GM12878 (cell line): ENCODE measurements around the gene SYNGR2. TPM values are rescaled to one million over a fixed set of nuclear protein-coding genes. Genes with fewer than 3 reads are reported as not detected.

Experiments used
- ATAC-seq: fragments of 200-7000 bp; cut with Tn5 transposase; 3 replicates; pipeline ENCODE4 v1.9.1; 2020; ENCODE audit warnings: mild to moderate bottlenecking, moderate library complexity
- BruUV-seq: library from RNA; stranded (reverse); fragments of 400-500 nt; replicated peaks from 2 replicates; lab custom pipeline; 2021; lab: Mats Ljungman, UMichigan
- CTCF ChIA-PET: fragments of 300-600 bp; sonication (Branson Sonifier 250); formaldehyde crosslinking; extraction: SDS; loops from one replicate; lab custom pipeline; 2021; ENCODE audit warnings: inconsistent platforms; lab: Yijun Ruan, JAX
- POLR2A ChIA-PET: fragments of 350-600 bp; formaldehyde crosslinking; extraction: SDS; loops from one replicate; lab custom pipeline; 2021; ENCODE audit warnings: inconsistent platforms; lab: Charles Lee
- RAD21 ChIA-PET: fragments of 300-600 bp; sonication (Branson Sonifier 250); formaldehyde crosslinking; loops from one replicate; lab custom pipeline; 2023; ENCODE audit warnings: antibody characterized with exemption; ENCODE audit not compliant: unreplicated experiment; lab: Charles Lee
- SMC1A ChIA-PET: fragments of 300-600 bp; sonication (Branson Sonifier 250); formaldehyde crosslinking; loops from one replicate; lab custom pipeline; 2023; ENCODE audit not compliant: unreplicated experiment, uncharacterized antibody; lab: Charles Lee
- DNase-seq: peaks from one replicate; pipeline ENCODE4 v3.0.0-alpha.2; 2011; ENCODE audit warnings: low read depth, low spot score
- FAIRE-seq: peaks from 3 replicates; lab custom pipeline; 2011; peaks lifted over from hg19 to GRCh38; lab: Jason Lieb, UNC
- H2AFZ ChIP-seq: 2 replicates; pipeline ENCODE4 v1.6.0; 2011; ENCODE audit warnings: low read depth, low read length, control low read depth; ENCODE audit not compliant: control insufficient read depth
- H3K27ac ChIP-seq: 2 replicates; pipeline ENCODE4 v1.5.1; 2011; ENCODE audit warnings: control low read depth; ENCODE audit not compliant: control insufficient read depth, insufficient read depth
- H3K27me3 ChIP-seq, 2 experiments: replicated peaks in 1 of 2; 2 replicates each; pipeline versions ENCODE4 v1.6.0 to v1.6.1; 2011; ENCODE audit warnings: low read length in 1 of 2; ENCODE audit not compliant: control insufficient read depth in 2 of 2, insufficient read depth in 2 of 2
- H3K36me3 ChIP-seq, 2 experiments: 2 replicates each; pipeline ENCODE4 v1.5.1; 2011; ENCODE audit warnings: low read length in 1 of 2; ENCODE audit not compliant: control insufficient read depth in 2 of 2, insufficient read depth in 2 of 2
- H3K4me1 ChIP-seq: 2 replicates; pipeline ENCODE4 v1.6.1; 2011; ENCODE audit warnings: mild to moderate bottlenecking, low read length, moderate library complexity, mixed read lengths; ENCODE audit not compliant: control insufficient read depth, insufficient read depth
- H3K4me2 ChIP-seq: 2 replicates; pipeline ENCODE4 v1.6.0; 2011; ENCODE audit warnings: control low read depth; ENCODE audit not compliant: control insufficient read depth, insufficient read depth
- H3K4me3 ChIP-seq: fragments of 200-600 bp; sonication (generic); 2 replicates; pipeline ENCODE4 v1.5.1; 2016
- H3K79me2 ChIP-seq: 2 replicates; pipeline ENCODE4 v1.6.0; 2011; ENCODE audit warnings: low read length; ENCODE audit not compliant: control insufficient read depth, insufficient read depth
- H3K9ac ChIP-seq: 2 replicates; pipeline ENCODE4 v1.8.0; 2011; ENCODE audit warnings: low read length, control low read depth, mixed read lengths; ENCODE audit not compliant: control insufficient read depth, insufficient read depth
- H3K9me3 ChIP-seq: replicated peaks from 3 replicates; pipeline ENCODE4 v1.5.1; 2011; ENCODE audit warnings: mild to moderate bottlenecking, low read length; ENCODE audit not compliant: control insufficient read depth, insufficient read depth
- H4K20me1 ChIP-seq: 2 replicates; pipeline ENCODE4 v1.6.0; 2011; ENCODE audit not compliant: control insufficient read depth, insufficient read depth
- ATF7 ChIP-seq: fragments of 450-650 bp; IDR thresholded peaks from 2 replicates; pipeline ENCODE4 v1.6.1; 2016; ENCODE audit warnings: low read depth, mild to moderate bottlenecking
- CHD2 ChIP-seq: IDR thresholded peaks from 2 replicates; pipeline ENCODE4 v1.6.1; 2011; ENCODE audit warnings: low read depth, low read length, improper control_type of control experiment, borderline replicate concordance
- CREB1 ChIP-seq: IDR thresholded peaks from 2 replicates; pipeline ENCODE4 v1.6.1; 2012; ENCODE audit warnings: low read depth, mild to moderate bottlenecking, inconsistent platforms
- POLR2A ChIP-seq: IDR thresholded peaks from 2 replicates; pipeline ENCODE4 v1.6.1; 2011; ENCODE audit warnings: low read depth, mild to moderate bottlenecking, low read length
- POLR2AphosphoS2 ChIP-seq: IDR thresholded peaks from 2 replicates; pipeline ENCODE4 v1.6.1; 2011; ENCODE audit warnings: low read depth, mild to moderate bottlenecking, low read length, improper control_type of control experiment, moderate library complexity
- ZBED1 ChIP-seq: IDR thresholded peaks from 2 replicates; pipeline ENCODE4 v1.6.1; 2016; ENCODE audit warnings: borderline replicate concordance
- ZNF622 ChIP-seq: fragments of 450-650 bp; IDR thresholded peaks from 2 replicates; pipeline ENCODE4 v1.6.1; 2017; ENCODE audit warnings: mild to moderate bottlenecking, inconsistent platforms
- WGBS: methylation state at CpG from one replicate; pipeline ENCODE4 v1.1.6; 2016; ENCODE audit warnings: low lambda C conversion rate; ENCODE audit not compliant: insufficient replicate concordance, insufficient coverage; ENCODE audit errors: missing lambda C conversion rate; 5-methylcytosine and 5-hydroxymethylcytosine counted together
- in situ Hi-C: fragments of 300-500 bp; cut with MboI; formaldehyde crosslinking; loops from 9 replicates; pipeline ENCODE4 v1.14.3; 2018; ENCODE audit warnings: mixed read lengths
- intact Hi-C: fragments of 100-400 bp; cut with micrococcal nuclease; formaldehyde crosslinking; loops from one replicate; pipeline ENCODE4 v1.14.2; 2022; ENCODE audit not compliant: unreplicated experiment
- polyA plus RNA-seq, 11 experiments: library from polyadenylated mRNA; depleted of rRNA in 4 of 11; unstranded in 6 of 11; stranded (reverse) in 5 of 11; fragments of >200 nt; fragmentation: Nextera tagmentation in 4 of 11; fragmentation: Illumina TruSeq in 1 of 11; extraction: Ambion mirVana in 4 of 11; extraction: Trizol in 1 of 11; gene quantifications; 1 replicate in 1 of 11; 2 replicates in 10 of 11; pipeline versions ENCODE4 v1.2.1 to v1.2.3, GENCODE V29; 2011 to 2016; ENCODE audit warnings: inconsistent platforms in 2 of 11, missing spikeins in 2 of 11, low read depth in 1 of 11
- total RNA-seq, 4 experiments: library from RNA; depleted of rRNA in 3 of 4; stranded (reverse); fragments of >200 nt in 3 of 4; fragmentation: Illumina TruSeq in 1 of 4; extraction: Trizol in 1 of 4; gene quantifications; 2 replicates each; pipeline versions ENCODE4 v1.2.1 to v1.2.3, GENCODE V29; 2013 to 2021
- TF ChIP-seq, protein P1 (sequence below), 3 experiments: IDR thresholded peaks in 2 of 3; conservative IDR thresholded peaks in 1 of 3; 2 replicates each; pipeline ENCODE4 v1.5.1; 2011; ENCODE audit warnings: low read depth in 3 of 3, low read length in 3 of 3, mild to moderate bottlenecking in 3 of 3, control low read depth in 2 of 3, moderate library complexity in 2 of 3, inconsistent platforms in 1 of 3, mixed read lengths in 1 of 3; ENCODE audit not compliant: control insufficient read depth in 2 of 3, insufficient read depth in 1 of 3; ENCODE audit errors: extremely low read depth in 1 of 3

The SYNGR2 gene
- total and polyA plus RNA-seq, 10 of the 15 experiments (the other 5 are each of a cell fraction or from before 2014, with no cell fraction given), result 4.4 to 529 (median 261) TPM

- Histone ChIP-seq H3K9me3 (no peaks in the 10 kb centered on the region), H3K9ac (peak overlapping the region; percentile 26; the same call in 1 of the 2 replicates), H3K79me2 (peaks cover 6% of the 10 kb centered on the region), H3K27me3 (no peaks in the 10 kb centered on the region), H3K4me3 (no peak overlapping the region), H3K36me3 (peaks cover 0 to 5% of the 10 kb centered on the region in 2 experiments; a peak in 3 of 4 replicates), H3K4me2 (no peak overlapping the region), H2AFZ (no peak overlapping the region), H3K27ac (peak overlapping the region; percentile 77), H4K20me1 (no peaks in the 10 kb centered on the region), H3K4me1 (peaks cover 75% of the 10 kb centered on the region)
- intact Hi-C loops (no loop called here), in situ Hi-C loops (no loop called here)
- DNase-seq, result no peak
- ChIA-PET POLR2A (interaction anchor here (0.7 to 5.1 kb wide), 15 partner anchors 9 to 35 kb away, joined by 3 to 37 read pairs (median 9); partner anchors contain the start of genes SYNGR2, TMC6 and TMC8), SMC1A (interaction anchor here (0.8 to 1.9 kb wide), 9 partner anchors 8 to 33 kb away, joined by 3 to 9 read pairs (median 5); no protein-coding TSS in a partner anchor), RAD21 (interaction anchor here (0.9 to 3.3 kb wide), 12 partner anchors 11 to 123 kb away, joined by 3 to 29 read pairs (median 4); partner anchors contain the start of gene TMC8), CTCF (interaction anchor here (0.8 to 5.0 kb wide), 7 partner anchors 8 to 31 kb away, joined by 3 to 51 read pairs (median 5); no protein-coding TSS in a partner anchor)
- ATAC-seq, result no peak
- 82% methylated on average over 21 of the region's 21 CpGs for WGBS
- TF ChIP-seq, protein P1, sequence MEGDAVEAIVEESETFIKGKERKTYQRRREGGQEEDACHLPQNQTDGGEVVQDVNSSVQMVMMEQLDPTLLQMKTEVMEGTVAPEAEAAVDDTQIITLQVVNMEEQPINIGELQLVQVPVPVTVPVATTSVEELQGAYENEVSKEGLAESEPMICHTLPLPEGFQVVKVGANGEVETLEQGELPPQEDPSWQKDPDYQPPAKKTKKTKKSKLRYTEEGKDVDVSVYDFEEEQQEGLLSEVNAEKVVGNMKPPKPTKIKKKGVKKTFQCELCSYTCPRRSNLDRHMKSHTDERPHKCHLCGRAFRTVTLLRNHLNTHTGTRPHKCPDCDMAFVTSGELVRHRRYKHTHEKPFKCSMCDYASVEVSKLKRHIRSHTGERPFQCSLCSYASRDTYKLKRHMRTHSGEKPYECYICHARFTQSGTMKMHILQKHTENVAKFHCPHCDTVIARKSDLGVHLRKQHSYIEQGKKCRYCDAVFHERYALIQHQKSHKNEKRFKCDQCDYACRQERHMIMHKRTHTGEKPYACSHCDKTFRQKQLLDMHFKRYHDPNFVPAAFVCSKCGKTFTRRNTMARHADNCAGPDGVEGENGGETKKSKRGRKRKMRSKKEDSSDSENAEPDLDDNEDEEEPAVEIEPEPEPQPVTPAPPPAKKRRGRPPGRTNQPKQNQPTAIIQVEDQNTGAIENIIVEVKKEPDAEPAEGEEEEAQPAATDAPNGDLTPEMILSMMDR (IDR thresholded peaks at IDR 0.05 in 2 of 3, conservative IDR thresholded peaks at IDR 0.05 in 1 of 3; ENCODE audit: control insufficient read depth in 2 of 3, extremely low read depth in 1 of 3, insufficient read depth in 1 of 3, low read depth in 3 of 3, low read length in 3 of 3), result no peak
- TF ChIP-seq ZBED1, result peak; percentile 34; the same call in 1 of the 2 replicates
- no peak for TF ChIP-seq ZNF622
- TF ChIP-seq ATF7, result no peak
- TF ChIP-seq CREB1, result no peak
- TF ChIP-seq CHD2, result no peak
- peak; percentile 58 for TF ChIP-seq POLR2A
- 0 out of 2 replicates have a peak, but pooled peaks have one; percentile 38 for TF ChIP-seq POLR2AphosphoS2
- no peak for FAIRE-seq
- no TSS peak for BruUV-seq
These were observed 24.9 kb upstream of the SYNGR2 start for GRCh38 chr17:78143214-78144146.
